Stimulated activated naive CD8-positive, alpha-beta T cell treated with anti-CD3 and anti-CD28 coated beads, Interleukin-15, amount 100 ng/mL, for 72 hours (primary cell): ENCODE data around the gene GFOD1.
"Not testable (repeated sequence)": the region's sequence is repeated elsewhere in the genome, so short reads cannot be mapped to it uniquely, and the experiment has no call there.

Source experiments
- ATAC-seq: fragments of 150-1000 bp; cut with Tn5 transposase; 2 replicates; pipeline ENCODE4 v1.10.0; 2021; ENCODE audit warnings: mild to moderate bottlenecking, moderate library complexity
- DNase-seq, 2 donors: peaks; one replicate each; pipeline ENCODE4 v3.0.0; 2021 to 2022
- H3K27ac Mint-ChIP-seq, 2 donors: one replicate each; pipeline ENCODE4 v1.8.0; 2022; ENCODE audit warnings: mild to moderate bottlenecking in 2 of 2, mixed read lengths in 2 of 2, moderate library complexity in 2 of 2
- H3K27me3 Mint-ChIP-seq: one replicate; pipeline ENCODE4 v1.8.0; 2022; ENCODE audit warnings: mixed read lengths
- H3K4me1 Mint-ChIP-seq: one replicate; pipeline ENCODE4 v1.8.0; 2022; ENCODE audit warnings: mild to moderate bottlenecking, mixed read lengths
- H3K4me3 Mint-ChIP-seq, 2 donors: one replicate each; pipeline ENCODE4 v1.8.0; 2022; ENCODE audit warnings: mild to moderate bottlenecking in 2 of 2, mixed read lengths in 2 of 2, moderate library complexity in 1 of 2
- H3K9me3 Mint-ChIP-seq, 2 donors: one replicate each; pipeline ENCODE4 v1.8.0; 2022; ENCODE audit warnings: mixed read lengths in 2 of 2

Gene GFOD1

DNA sequence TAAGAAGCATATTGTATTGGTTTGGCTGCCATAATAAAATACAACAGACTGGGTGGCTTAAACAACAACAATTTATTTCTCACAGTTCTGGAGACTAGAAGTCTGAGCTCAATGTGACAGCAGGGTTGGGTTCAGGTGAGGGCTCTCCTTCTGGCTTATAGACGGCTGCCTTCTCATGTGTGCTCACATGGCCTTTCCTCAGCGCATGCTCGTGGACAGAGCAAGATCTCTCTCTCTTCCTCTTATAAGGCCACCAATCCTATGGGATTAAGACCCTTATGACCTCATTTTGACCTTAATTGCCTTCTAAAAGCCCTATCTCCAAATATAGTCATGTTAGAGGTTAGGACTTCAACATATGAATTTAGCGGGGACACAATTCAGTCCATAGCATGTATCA, 32.4 kb upstream of the GFOD1 start:
- H3K27me3 Mint-ChIP-seq = no peaks in the 10 kb centered on the region
- H3K4me1 Mint-ChIP-seq = no peaks in the 10 kb centered on the region
- no peak overlapping the region for H3K27ac Mint-ChIP-seq
- ATAC-seq (no peak), DNase-seq (no peak)
- H3K9me3 Mint-ChIP-seq = no peaks in the 10 kb centered on the region
- H3K4me3 Mint-ChIP-seq = no peak overlapping the region

- Mint-ChIP-seq H3K27ac (no peak overlapping the region), H3K9me3 (no peaks in the 10 kb centered on the region), H3K27me3 (no peaks in the 10 kb centered on the region), H3K4me1 (no peaks in the 10 kb centered on the region), H3K4me3 (no peak overlapping the region)
- no peak for ATAC-seq
- no peak for DNase-seq
Measured at GRCh38 chr6:13517116-13517515, 29.7 kb upstream of the GFOD1 start.

- H3K4me1 Mint-ChIP-seq = no peaks in the 10 kb centered on the region
- DNase-seq (no peak), ATAC-seq (no peak)
- no peak overlapping the region for H3K27ac Mint-ChIP-seq
- H3K9me3 Mint-ChIP-seq = no peaks in the 10 kb centered on the region
- H3K27me3 Mint-ChIP-seq = no peaks in the 10 kb centered on the region
- H3K4me3 Mint-ChIP-seq = no peak overlapping the region
Measured at GRCh38 chr6:13515912-13516311, 28.5 kb upstream of the GFOD1 start.

DNA sequence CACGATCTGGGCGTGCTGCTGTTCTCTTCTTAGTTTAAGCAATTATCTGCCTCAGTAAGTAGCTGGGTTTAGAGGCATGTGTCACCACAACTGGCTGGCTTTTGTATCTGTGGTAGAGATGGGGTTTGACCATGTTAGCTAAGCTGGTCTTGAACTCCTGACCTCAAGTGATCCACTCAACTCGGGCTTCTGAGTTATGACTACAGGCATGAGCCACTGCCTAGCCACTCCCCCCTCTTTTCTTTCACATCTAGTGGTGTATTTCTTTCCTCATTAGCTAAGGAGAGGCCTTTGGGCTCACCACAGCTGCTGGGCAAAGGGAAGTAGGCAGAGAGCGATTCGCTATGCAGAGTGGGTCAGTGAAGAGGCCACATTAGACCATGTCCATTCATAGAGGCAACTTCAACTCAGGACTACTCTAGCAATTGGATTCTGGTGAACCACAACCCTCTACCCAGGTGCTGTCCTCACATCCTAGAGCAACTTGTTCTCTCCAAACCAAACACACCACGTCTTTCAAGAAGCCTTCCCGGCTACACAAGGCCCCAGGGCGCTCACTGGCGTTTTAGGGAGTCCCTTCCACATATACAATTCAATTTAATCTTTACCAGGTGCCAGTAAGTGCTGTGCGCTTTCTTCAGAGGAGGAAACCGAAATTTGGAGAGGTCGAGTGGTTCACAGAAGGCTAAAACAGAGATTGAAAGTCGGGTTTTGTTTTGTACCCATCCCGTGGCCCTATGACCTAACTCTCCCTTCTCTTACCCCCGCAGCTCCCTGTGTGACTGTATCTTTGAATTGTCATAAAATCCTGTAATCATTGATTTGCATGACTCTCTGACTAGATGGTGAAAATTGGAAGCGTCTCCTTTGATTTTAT, 26.5 kb upstream of the GFOD1 start:
- no peak overlapping the region for H3K4me3 Mint-ChIP-seq
- H3K27me3 Mint-ChIP-seq = no peaks in the 10 kb centered on the region
- H3K4me1 Mint-ChIP-seq = no peaks in the 10 kb centered on the region
- H3K9me3 Mint-ChIP-seq = no peaks in the 10 kb centered on the region
- ATAC-seq = no peak
- no peak overlapping the region for H3K27ac Mint-ChIP-seq
- DNase-seq = no peak

DNA sequence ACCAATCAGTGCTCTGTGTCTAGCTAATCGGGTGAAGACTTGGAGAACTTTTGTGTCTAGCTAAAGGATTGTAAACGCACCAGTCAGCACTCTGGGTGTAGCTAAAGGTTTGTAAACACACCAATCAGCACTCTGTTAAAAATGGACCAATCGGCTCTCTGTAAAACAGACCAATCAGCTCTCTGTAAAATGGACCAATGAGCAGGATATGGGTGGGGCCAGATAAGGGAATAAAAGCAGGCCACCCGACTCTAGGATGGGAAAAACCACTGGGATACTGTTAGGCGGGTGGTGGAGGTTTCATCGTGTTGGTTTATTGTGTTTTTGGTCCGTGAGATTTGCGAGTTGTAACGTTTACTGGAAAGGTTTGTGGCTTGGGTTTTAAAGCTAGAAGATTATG, 25.5 kb upstream of the GFOD1 start:
- Mint-ChIP-seq H3K9me3 (no peaks in the 10 kb centered on the region), H3K27me3 (no peaks in the 10 kb centered on the region), H3K4me1 (no peaks in the 10 kb centered on the region), H3K4me3 (no peak overlapping the region), H3K27ac (peak overlapping the region; percentile 22 to 44)
- DNase-seq = no peak
- ATAC-seq = no peak

- Mint-ChIP-seq H3K27ac (no peak overlapping the region), H3K4me3 (no peak overlapping the region), H3K9me3 (no peaks in the 10 kb centered on the region), H3K4me1 (no peaks in the 10 kb centered on the region), H3K27me3 (no peaks in the 10 kb centered on the region)
- no peak for DNase-seq
- no peak for ATAC-seq
Measured at GRCh38 chr6:13511913-13512717, 24.7 kb upstream of the GFOD1 start.

- not testable (repeated sequence) for ATAC-seq, H3K4me1 Mint-ChIP-seq, H3K9me3 Mint-ChIP-seq, H3K4me3 Mint-ChIP-seq, H3K27me3 Mint-ChIP-seq, H3K27ac Mint-ChIP-seq, DNase-seq
Measured at GRCh38 chr6:13511141-13511571, 23.8 kb upstream of the GFOD1 start.

DNA sequence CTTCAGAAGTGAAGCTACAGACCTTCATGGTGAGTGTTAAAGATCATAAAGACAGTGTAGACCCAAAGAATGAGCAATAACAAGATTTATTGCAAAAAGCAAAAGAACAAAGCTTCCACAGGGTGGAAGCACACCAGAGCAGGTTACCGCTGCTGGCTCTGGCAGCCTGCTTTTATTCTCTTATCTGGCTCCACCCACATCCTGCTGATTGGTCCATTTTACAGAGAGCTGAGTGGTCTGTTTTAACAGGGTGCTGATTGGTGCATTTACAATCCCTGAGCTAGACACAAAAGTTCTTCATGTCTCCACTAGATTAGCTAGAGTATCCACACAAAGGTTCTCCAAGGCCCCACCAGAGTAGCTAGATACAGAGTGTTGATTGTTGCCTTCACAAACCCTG, 23.0 kb upstream of the GFOD1 start:
- not testable (repeated sequence) for H3K9me3 Mint-ChIP-seq, H3K27ac Mint-ChIP-seq, H3K27me3 Mint-ChIP-seq, H3K4me1 Mint-ChIP-seq, H3K4me3 Mint-ChIP-seq, ATAC-seq, DNase-seq

DNA sequence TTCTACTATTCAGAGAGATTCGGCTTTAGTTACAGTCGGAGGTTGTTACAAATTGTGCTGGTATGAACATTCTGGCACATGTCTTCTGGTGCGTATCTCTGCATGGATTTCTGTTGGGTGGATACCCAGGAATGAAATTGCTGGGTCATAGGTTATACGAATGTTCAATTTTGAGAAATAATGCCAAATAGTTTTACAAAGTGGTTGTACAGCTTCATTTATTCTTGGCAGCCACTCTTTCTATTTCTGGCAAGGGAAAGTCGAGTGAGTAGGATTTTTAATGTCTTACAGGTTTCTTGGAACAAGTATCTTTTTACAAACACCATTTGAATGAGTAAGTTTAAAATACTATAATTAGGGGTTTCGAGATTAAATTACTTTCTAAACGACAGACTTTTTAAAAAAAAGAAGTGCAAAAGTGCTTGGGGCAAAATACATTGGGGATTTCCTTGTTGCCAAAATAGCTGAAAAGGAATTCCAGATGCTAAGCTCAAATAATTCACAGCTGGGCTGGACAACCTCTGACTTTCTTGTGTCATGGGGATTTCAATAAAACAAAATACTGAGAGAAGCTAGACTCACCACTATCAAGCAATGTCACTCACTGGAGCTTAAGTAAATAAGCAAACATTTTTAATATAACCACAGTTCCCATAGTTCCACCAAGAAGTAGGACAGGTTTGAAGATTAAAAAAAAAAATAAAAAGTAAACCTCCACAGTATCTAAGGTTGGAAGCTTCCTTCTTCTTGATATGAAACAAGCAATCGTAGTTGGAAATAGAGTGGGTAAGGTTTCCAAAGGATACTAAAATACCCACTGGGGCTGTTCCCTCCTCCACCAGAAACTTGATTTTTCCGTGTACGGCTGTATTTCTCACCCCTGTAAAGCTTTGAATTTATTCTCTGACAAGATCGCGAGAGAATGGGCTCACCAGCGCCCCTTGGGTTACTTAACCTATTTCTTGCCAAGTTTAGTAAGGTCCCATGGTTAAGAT, 21.6 kb upstream of the GFOD1 start:
- no peak overlapping the region for H3K4me3 Mint-ChIP-seq
- H3K27me3 Mint-ChIP-seq = no peaks in the 10 kb centered on the region
- DNase-seq = no peak
- ATAC-seq = no peak
- H3K9me3 Mint-ChIP-seq = no peaks in the 10 kb centered on the region
- H3K27ac Mint-ChIP-seq = no peak overlapping the region
- H3K4me1 Mint-ChIP-seq = no peaks in the 10 kb centered on the region

- no peak for ATAC-seq
- no peak for DNase-seq
- H3K4me3 Mint-ChIP-seq = no peak overlapping the region
- H3K9me3 Mint-ChIP-seq = no peaks in the 10 kb centered on the region
- no peak overlapping the region for H3K27ac Mint-ChIP-seq
- H3K27me3 Mint-ChIP-seq = no peaks in the 10 kb centered on the region
- no peaks in the 10 kb centered on the region for H3K4me1 Mint-ChIP-seq
Measured at GRCh38 chr6:13507306-13507860, 20.0 kb upstream of the GFOD1 start.

DNA sequence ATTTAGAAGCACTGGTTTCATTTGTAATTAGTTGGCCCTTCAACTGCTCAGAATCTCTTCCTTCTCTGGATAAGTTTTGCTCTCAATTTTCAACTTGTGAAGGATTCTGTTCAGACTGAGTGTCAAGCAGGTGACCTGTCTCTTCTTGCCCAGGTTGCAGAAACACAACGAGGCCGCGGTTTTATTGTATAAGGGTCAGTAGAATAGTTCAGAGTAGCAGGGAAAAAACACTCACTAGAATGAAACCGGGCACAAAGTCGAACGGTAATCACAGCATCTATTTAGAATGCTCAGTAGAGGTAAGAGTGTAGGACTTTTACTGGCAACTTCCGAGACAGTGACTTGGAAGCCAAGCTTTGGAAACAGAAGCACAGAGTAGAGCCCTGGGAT, 17.9 kb upstream of the GFOD1 start:
- no peaks in the 10 kb centered on the region for H3K27me3 Mint-ChIP-seq
- no peaks in the 10 kb centered on the region for H3K4me1 Mint-ChIP-seq
- no peaks in the 10 kb centered on the region for H3K9me3 Mint-ChIP-seq
- H3K27ac Mint-ChIP-seq = no peak overlapping the region
- no peak overlapping the region for H3K4me3 Mint-ChIP-seq
- DNase-seq = no peak
- ATAC-seq = no peak

DNA sequence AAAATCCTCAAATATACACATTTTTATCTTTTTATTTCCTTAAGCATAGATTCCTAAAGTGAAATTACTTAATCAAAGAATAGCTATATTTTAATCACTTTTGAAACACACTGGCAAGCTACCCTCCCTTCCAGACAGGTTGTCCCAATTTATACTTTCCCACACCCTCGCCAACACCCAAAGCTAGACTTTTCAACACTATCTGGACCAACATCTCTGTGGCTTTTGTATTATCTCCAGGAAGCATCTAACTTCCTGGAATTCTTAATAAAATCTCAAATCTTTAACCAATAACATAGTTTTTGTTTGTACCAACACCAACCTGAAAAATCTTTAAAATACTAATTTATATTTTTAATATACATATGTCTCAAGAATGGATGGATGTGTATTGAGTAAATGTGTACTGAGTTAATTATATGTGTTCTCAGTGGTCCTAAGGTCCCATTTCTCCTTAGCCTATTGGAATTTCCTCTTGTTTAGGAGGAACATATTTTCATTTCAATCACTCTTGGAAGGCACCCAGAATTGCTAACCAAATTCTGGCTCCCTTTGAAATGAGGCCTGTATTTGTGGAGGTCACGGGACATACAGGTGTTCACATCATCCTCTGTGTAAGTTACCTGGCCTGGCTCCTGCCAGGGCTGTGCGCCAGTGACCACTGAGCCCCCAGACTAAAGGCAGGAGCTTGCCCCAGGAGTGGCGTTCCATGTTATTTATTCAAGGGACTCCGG, 17.4 kb upstream of the GFOD1 start:
- no peak overlapping the region for H3K4me3 Mint-ChIP-seq
- no peaks in the 10 kb centered on the region for H3K9me3 Mint-ChIP-seq
- H3K4me1 Mint-ChIP-seq = no peaks in the 10 kb centered on the region
- H3K27me3 Mint-ChIP-seq = no peaks in the 10 kb centered on the region
- DNase-seq (no peak), ATAC-seq (no peak)
- no peak overlapping the region for H3K27ac Mint-ChIP-seq

DNA sequence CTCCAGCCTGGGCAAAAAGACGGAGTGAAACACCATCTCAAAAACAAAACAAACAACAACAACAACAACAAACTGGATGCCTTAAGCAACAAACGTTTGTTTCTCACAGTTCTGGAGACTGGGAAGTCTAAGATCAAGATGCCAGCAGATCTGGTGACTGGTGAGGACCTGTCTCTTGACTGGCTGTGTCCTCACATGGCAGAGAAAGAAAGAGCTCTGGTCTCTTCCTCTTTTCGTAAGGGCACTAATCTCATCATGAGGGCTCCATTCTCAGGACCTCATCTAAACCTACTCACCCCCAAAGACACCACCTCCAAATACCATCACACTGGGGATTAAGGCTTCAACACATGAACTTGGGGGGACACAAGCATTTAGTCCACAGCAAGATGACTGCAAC, 13.5 kb upstream of the GFOD1 start:
- Mint-ChIP-seq H3K4me1 (no peaks in the 10 kb centered on the region), H3K27me3 (no peaks in the 10 kb centered on the region), H3K4me3 (no peak overlapping the region), H3K9me3 (no peaks in the 10 kb centered on the region), H3K27ac (no peak overlapping the region)
- ATAC-seq (no peak), DNase-seq (no peak)

DNA sequence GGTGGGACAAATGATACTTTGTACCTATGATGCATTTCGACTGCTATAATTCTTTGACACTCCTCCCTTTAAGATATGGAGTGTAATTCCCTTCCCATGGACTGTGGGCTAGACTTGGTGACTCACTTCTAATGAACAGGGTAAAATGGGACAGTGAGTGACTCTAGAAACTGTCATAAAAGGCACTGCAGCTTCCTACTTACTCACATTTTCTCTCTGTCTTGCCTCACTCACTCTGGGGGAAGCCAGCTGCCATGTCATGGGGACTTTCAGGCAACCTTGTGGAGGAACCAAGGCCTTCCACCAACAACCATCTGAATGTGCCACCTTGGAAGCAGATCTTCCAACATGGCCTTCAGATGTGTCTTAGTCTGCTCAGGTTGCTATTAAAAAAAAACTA, 12.9 kb upstream of the GFOD1 start:
- no peak overlapping the region for H3K4me3 Mint-ChIP-seq
- ATAC-seq = no peak
- H3K4me1 Mint-ChIP-seq = no peaks in the 10 kb centered on the region
- no peak for DNase-seq
- no peaks in the 10 kb centered on the region for H3K27me3 Mint-ChIP-seq
- H3K9me3 Mint-ChIP-seq = no peaks in the 10 kb centered on the region
- H3K27ac Mint-ChIP-seq = no peak overlapping the region
